A549 treated with AZD9567 at 1 μM for 4 hours (cell line): ENCODE results near the gene SPSB2. TPM values are rescaled to one million over a fixed set of nuclear protein-coding genes. Genes with fewer than 3 reads are reported as not detected.

Source experiments
- total RNA-seq: library from RNA; stranded (reverse); fragments of 200-300 nt; extraction: Qiagen RNA extraction; gene quantifications from 5 replicates; pipeline ENCODE4 v1.2.3, GENCODE V29; 2022; ENCODE audit not compliant: insufficient read depth

The SPSB2 gene
- 21.0 to 30.0 TPM (median 28.3 TPM) in 5 replicates for total RNA-seq

GRCh38 chr12:6873094-6874014 is at the start of gene SPSB2:
Gene SPSB2 (minus strand): TSS chr12:6873303. CDS start chr12:6872901, 402 bp downstream.

GRCh38 chr12:6914246-6914946 is 41.3 kb upstream of the SPSB2 start, which contains the start of gene ENO2:
Gene ENO2 (plus strand): TSS chr12:6914580. CDS start chr12:6915833, 1,253 bp downstream.

GRCh38 chr12:6904280-6905276 is 31.5 kb upstream of the SPSB2 start, which contains the start of gene LRRC23:
Gene LRRC23 (plus strand): TSS chr12:6904822. CDS start chr12:6905634, 812 bp downstream.

GRCh38 chr12:6867413-6868210 is 5.5 kb downstream of the SPSB2 start, which contains the start of gene TPI1:
Gene TPI1 (plus strand): TSS chr12:6867531. CDS start chr12:6867567, 36 bp downstream.

GRCh38 chr12:6851921-6852650 is 21.0 kb downstream of the SPSB2 start, which contains the start of gene USP5:
Gene USP5 (plus strand): TSS chr12:6852150. CDS start chr12:6852180, 30 bp downstream.

GRCh38 chr12:6851153-6851920 is 21.8 kb downstream of the SPSB2 start, which contains the start of gene CDCA3:
Gene CDCA3 (minus strand): TSS chr12:6851286. CDS start chr12:6850952, 334 bp downstream.

GRCh38 chr12:6840761-6841515 is 32.2 kb downstream of the SPSB2 start, which contains the start of gene GNB3:
Gene GNB3 (plus strand): TSS chr12:6840925. CDS start chr12:6841288, 363 bp downstream.

GRCh38 chr12:6827982-6828780 is 44.9 kb downstream of the SPSB2 start, which contains the start of gene P3H3:
Gene P3H3 (plus strand): TSS chr12:6828407. CDS start chr12:6828441, 34 bp downstream.

GRCh38 chr12:6821591-6822425 is 51.3 kb downstream of the SPSB2 start, which contains the start of gene GPR162:
Gene GPR162 (plus strand): TSS chr12:6821821. CDS start chr12:6823899, 2,078 bp downstream.

Other genes with a start within 250 kb of the SPSB2 start
- gene LPAR5, start 237.3 kb downstream of the SPSB2 start, total RNA-seq = 0.34 to 0.88 TPM (median 0.49 TPM) in 4 of 5 replicates, not detected in the other
- gene ACRBP, start 225.9 kb downstream of the SPSB2 start, total RNA-seq = 0.06 to 0.38 TPM (median 0.17 TPM) in 4 of 5 replicates, not detected in the other
- gene ING4, start 210.2 kb downstream of the SPSB2 start, total RNA-seq = 10.1 to 16.0 TPM (median 13.2 TPM) in 5 replicates
- 39.7 to 58.0 TPM (median 53.1 TPM) in 5 replicates for gene ZNF384, start 183.9 kb downstream of the SPSB2 start, total RNA-seq
- 0.70 to 1.3 TPM (median 0.88 TPM) in 4 of 5 replicates, not detected in the other for gene PIANP, start 172.5 kb downstream of the SPSB2 start, total RNA-seq
- gene COPS7A, start 149.3 kb downstream of the SPSB2 start, total RNA-seq = 47.5 to 54.4 TPM (median 53.6 TPM) in 5 replicates
- 216 to 307 TPM (median 306 TPM) in 5 replicates for gene MLF2, start 120.2 kb downstream of the SPSB2 start, total RNA-seq
- 562 to 891 TPM (median 827 TPM) in 5 replicates for gene PTMS, start 106.9 kb downstream of the SPSB2 start, total RNA-seq
- gene LAG3, start 100.8 kb downstream of the SPSB2 start, total RNA-seq = 1.3 to 2.6 TPM (median 1.8 TPM) in 4 of 5 replicates, not detected in the other
- gene CD4, start 83.8 kb downstream of the SPSB2 start, total RNA-seq = not detected in 5 replicates
- 0.26 to 0.77 TPM (median 0.49 TPM) in 4 of 5 replicates, not detected in the other for gene GPR162, start 51.5 kb downstream of the SPSB2 start, total RNA-seq
- 25.6 to 33.1 TPM (median 27.2 TPM) in 5 replicates for gene P3H3, start 44.9 kb downstream of the SPSB2 start, total RNA-seq
- 1.8 to 2.6 TPM (median 2.3 TPM) in 5 replicates for gene GNB3, start 32.4 kb downstream of the SPSB2 start, total RNA-seq
- 74.0 to 83.9 TPM (median 80.1 TPM) in 5 replicates for gene CDCA3, start 22.0 kb downstream of the SPSB2 start, total RNA-seq
- gene USP5, start 21.2 kb downstream of the SPSB2 start, total RNA-seq = 72.6 to 116 TPM (median 80.7 TPM) in 5 replicates
- gene TPI1, start 5.8 kb downstream of the SPSB2 start, total RNA-seq = 1,375 to 1,687 TPM (median 1,661 TPM) in 5 replicates
- gene LRRC23, start 31.5 kb upstream of the SPSB2 start, total RNA-seq = 15.3 to 19.8 TPM (median 16.2 TPM) in 5 replicates
- 30.6 to 40.9 TPM (median 38.3 TPM) in 5 replicates for gene ENO2, start 41.3 kb upstream of the SPSB2 start, total RNA-seq
- 47.5 to 69.4 TPM (median 68.1 TPM) in 5 replicates for gene ATN1, start 54.7 kb upstream of the SPSB2 start, total RNA-seq
- gene RNU7-1, start 70.5 kb upstream of the SPSB2 start, total RNA-seq = not detected in 5 replicates
- 259 to 307 TPM (median 297 TPM) in 5 replicates for gene C12orf57, start 70.7 kb upstream of the SPSB2 start, total RNA-seq
- 10.5 to 25.7 TPM (median 11.5 TPM) in 5 replicates for gene PTPN6, start 78.1 kb upstream of the SPSB2 start, total RNA-seq
- 290 to 340 TPM (median 329 TPM) in 5 replicates for gene PHB2, start 97.4 kb upstream of the SPSB2 start, total RNA-seq
- gene EMG1, start 97.6 kb upstream of the SPSB2 start, total RNA-seq = 53.4 to 60.9 TPM (median 56.4 TPM) in 5 replicates
- gene LPCAT3, start 145.2 kb upstream of the SPSB2 start, total RNA-seq = 27.5 to 38.6 TPM (median 29.5 TPM) in 5 replicates
- 39.1 to 53.4 TPM (median 42.2 TPM) in 5 replicates for gene C1S, start 187.4 kb upstream of the SPSB2 start, total RNA-seq
- gene C1R, start 219.1 kb upstream of the SPSB2 start, total RNA-seq = 26.0 to 42.6 TPM (median 27.5 TPM) in 5 replicates
- gene C1RL, start 235.9 kb upstream of the SPSB2 start, total RNA-seq = 10.8 to 17.2 TPM (median 13.2 TPM) in 5 replicates